ENCODE data around the gene RSKR.
"Not testable (repeated sequence)": the region's sequence is repeated elsewhere in the genome, so short reads cannot be mapped to it uniquely, and the experiment has no call there.

Gene RSKR

DNA sequence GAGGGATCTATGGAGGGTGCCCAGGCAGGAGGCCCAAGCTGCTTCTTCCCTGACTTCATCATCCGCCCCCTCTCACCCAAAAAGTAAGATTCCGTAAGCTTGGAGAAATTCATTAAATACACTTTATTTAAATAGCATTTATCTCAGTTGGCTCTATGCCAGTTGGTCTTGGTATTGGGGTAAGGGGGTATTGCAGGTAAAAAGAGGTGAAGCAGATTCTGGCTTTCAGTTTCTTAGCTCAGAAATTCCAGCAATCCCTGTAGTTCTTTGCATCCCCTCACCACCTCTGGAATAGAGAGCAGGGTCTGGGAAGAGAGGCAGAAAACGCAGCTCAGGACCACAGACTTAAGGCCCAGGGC is 36.5 kb downstream of the RSKR start:
- DNase-seq (ENCODE audit: low read depth): no peak

DNA sequence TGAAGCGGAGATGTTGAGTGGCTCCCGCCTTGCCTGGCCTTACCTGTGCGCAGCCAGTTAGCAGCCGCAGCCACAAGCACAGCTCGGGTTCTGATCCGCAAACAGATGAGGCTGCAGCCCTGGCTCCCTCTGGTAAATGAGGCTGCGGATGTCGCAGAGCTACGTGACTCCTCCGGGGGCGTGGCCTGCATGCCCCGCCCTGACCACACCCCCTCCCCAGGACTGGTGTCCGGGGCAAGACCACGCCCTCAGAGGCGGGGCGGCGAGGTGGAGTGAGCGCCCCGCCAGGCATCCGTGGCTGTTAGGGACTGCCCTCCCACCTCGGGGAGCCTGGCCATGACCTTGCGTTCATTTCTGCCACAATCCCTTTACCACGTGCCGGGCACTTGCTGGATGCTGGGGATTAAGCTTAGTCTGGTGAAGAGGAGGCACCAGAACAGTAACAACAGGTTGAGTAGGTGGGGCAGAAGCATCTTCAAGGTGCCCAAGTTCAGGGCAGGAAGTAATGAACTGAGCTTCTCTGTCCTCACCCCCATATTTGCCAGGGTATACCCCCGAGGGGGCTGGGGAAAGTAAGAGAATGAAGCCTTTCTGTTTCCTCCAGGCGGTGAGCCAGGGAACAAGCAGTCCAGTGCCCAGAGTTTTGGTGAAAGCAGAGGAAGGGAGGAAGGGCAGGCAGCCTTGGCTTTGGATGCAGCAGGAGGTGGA is 37.1 kb downstream of the RSKR start, which contains the start of gene ALDOC:
TSS of gene ALDOC (minus strand) at position 138 of the 708 bp plus-strand sequence. CDS start 1,363 bp downstream, outside the sequence.
- DNase-seq (ENCODE audit: low read depth): peak; percentile 89

DNA sequence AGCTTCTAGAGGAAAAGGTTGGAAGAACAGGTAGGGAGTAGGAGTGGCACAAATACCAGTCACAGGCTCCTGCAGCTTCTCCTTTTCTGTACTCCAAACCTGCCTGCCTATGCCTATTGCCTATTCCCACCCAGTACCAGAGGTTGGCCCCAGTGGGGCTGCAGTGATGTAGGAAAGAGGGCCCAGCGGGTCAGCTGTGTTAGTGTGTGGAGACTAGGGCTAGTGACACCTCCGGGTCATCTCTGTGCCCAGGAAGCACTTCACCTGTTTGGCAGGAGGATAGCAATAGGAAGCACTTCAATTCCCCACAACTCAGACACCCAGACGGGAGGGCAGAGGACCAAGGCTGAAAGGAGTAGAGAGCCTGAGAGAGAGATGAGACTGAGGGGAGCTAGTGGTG is 38.0 kb downstream of the RSKR start:
- DNase-seq (ENCODE audit: low read depth): not testable (repeated sequence)

DNA sequence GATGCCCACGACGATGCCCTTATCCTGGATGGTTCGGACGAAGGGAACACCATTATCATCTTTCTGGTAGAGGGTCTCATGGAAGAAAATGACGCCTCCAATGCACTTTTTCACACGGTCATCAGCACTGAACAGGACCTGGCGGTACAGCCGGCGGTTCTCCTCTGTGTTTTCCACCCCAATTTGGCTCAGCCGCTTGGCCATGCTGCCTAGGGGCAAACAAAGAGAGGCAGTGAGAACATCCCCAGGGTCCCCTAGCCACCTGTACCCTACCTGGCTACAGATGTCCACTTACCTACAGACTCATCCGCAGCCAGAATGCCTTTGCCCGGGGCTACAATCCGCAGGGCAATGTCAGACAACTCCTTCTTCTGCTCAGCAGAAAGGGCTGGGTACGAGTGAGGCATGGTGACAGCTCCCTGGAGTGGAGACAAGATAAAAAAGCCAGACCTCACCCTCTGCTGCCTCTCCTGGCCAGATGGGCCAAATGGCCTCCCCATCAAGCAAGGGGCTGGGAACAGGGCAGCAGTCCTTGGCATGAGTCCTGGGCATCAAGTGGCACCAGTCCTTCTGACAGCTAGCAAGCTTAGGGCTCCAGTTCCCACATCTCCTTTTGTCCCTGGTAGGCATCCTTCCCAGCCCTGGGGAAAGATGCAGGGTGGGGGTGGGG is 38.7 kb downstream of the RSKR start:
- DNase-seq (ENCODE audit: low read depth): no peak

DNA sequence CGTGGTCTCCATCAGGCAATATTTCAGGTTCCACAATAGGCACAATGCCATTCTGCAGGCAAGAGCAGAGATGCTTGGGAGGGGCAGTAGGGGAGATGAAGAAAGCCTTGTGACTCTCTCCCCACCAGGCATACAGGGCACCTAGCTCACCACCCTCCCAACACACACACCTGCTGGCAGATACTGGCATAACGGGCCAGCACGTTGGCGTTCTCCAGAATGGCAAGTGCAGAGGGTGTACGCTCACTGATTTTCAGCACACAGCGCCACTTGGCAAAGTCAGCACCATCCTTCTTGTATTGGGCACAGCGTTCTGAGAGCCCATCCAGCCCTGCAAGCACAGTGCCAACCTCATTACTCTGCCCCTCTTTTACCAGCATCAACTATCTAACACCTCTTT is 39.5 kb downstream of the RSKR start:
- no peak for DNase-seq (ENCODE audit: low read depth)

DNA sequence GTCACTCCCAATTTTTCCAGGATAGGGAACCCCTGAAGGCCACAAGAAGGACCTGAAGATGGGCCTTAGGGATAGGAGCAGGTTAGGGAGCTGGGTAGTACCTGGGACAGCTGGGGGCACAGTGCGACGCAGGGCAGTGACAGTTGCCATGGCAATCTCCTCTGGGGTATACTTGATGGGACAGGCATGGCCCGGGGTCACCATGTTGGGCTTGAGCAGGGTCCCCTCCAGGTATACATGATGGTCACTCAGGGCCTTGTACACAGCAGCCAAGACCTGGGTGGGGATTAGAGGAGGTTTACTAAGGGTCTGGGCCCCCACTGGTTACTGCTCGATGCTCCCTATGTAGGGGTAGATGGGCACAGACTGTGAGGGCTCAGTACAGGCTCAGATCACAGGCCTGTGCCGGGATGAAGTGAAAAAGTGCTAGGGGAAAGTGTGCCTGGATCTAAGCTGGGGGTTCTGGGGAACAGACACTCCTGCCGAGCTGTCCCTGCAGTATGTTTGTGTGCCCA is 40.0 kb downstream of the RSKR start:
- no peak for DNase-seq (ENCODE audit: low read depth)

DNA sequence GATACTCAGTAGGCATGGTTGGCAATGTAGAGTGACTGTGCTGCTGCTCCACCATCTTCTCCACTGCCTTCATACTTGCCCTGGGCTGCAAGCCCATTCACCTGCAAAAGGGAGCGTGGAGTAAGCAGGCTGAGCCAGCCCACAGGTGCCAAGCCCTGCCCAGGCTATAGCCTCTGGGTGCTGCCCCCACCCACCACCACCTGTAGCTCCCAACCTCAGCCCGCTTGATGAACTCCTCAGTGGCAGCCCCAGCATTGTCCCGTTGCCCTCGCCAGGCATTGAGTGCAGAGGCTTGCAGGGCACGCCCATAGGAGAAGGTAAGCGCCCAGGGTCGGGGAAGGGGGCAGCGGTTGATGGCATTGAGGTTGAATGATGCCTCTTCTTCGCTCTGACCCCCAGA is 40.5 kb downstream of the RSKR start:
- no peak for DNase-seq (ENCODE audit: low read depth)

DNA sequence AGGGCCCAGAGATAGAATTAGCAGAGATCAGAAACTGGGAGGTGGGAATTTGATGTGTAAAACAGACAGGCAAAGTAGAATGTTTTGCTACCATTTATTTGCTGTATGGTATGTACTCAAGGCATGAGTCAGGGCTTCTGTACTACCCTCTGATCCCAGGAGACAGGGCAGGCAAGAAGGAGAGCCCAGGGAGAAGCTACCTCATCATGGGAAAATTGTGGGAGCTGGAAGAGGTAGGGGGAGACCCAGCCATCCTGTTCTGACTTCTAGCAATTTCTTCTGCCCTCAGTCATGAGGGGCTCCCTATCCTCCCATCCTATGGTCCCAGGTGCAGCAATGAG is 41.0 kb downstream of the RSKR start:
- DNase-seq (ENCODE audit: low read depth): no peak

DNA sequence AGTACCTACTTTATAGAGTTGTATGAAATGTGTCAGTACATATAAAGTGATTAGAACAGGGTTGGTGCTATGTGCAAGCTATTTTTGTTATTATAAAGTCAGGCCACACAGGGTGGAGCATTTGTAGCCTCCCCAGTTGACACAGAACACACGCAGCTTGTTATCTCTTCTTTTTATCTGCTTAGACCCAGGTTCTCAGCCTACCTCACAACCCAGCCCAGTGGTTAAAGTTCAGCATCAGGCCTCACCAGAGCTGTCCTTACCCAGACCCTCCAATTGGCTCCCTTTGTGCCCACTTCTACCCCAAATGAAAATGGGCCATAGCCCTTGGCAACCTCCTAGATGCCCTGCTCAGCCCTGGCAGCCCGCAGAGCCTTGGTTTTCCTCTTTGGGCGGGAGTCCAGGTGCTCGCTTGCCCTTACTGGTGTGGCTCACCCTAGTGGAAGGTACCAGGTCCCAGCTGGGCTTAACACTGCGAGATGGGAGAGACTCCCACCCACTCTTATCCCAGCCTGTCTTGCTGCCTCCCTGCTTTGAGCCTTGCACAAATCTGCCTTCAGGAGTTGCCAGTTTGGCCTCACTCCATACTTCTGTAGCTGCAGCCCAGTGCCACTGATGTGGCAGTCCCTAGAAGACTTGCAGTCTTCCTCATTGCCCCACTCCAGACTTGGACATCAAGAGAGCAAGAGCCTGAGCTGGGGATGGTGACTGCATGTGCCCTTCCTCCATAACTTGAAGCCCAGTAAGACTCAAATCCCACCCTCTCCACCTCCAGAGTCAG is 41.5 kb downstream of the RSKR start:
- no peak for DNase-seq (ENCODE audit: low read depth)

DNA sequence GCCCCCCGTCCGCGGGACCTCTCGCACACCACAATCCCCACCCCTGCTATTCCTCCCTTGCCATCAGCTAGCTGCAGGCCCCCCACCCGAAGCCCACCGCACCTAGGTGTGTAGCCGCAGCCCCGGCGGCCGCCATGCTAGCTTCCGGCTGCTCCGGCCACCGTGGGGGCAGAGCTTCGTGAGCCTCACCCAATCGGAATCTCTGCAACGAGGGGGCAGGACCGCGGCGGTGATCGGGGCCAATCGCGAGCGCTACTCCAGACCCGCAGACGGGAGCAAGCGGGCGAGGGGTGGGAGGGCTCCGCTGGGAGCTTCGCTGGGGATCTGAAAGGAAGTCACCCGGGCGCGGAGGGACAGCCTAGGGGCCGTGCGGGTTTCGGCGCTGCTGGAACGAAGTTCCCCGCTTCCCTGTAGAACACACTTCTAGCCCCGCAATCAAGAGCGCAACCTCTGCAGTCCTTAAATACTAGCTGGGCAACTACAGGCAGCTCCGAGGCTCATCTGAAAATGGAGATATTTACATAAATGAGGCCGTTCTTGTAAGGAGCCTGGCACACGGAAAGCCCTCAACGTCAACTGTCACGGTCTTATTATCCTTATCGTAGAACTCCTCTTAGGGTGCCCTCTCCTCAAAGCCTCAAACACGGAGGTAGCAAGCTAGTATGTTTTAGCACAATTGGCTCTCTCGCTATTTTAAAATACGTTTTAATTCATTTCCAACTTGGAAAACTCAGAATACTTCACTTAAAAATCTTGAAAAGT is 42.4 kb downstream of the RSKR start, which contains the start of gene PIGS:
TSS of gene PIGS (minus strand) at position 164 of the 762 bp plus-strand sequence. CDS start at position 136, 28 bp downstream.
- peak; percentile 80 for DNase-seq (ENCODE audit: low read depth)

DNA sequence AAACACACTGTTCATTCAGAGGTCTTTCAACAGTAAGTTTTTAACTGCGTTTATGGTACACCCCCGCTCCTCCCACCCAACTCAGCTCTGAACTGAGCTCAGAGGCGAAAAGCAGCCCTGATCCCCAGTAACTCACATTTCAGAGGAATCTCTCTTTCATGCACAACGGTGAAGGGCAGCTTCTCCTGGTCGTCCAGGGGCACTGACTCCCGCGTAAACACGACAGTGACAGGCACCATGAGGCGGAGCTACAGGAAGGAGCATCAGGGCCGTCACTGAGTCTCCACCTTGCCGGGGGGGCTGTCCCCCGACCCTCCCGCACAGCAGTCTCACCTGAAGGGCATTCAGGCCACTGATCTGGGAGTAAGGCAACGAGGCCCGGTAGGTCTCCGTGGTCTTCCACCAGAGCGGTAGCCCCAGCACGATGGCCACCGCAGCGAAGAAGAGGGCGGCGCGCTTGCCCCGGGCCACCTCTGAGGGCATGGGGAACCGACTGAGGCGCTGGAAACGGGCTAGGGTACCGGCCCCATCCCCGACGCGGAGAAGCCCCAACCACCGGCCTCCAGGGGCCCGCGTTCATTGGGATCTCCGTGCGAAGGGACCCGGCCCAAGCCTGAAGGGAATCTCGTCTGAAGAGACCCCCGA is 43.1 kb downstream of the RSKR start:
- DNase-seq (ENCODE audit: low read depth): no peak

DNA sequence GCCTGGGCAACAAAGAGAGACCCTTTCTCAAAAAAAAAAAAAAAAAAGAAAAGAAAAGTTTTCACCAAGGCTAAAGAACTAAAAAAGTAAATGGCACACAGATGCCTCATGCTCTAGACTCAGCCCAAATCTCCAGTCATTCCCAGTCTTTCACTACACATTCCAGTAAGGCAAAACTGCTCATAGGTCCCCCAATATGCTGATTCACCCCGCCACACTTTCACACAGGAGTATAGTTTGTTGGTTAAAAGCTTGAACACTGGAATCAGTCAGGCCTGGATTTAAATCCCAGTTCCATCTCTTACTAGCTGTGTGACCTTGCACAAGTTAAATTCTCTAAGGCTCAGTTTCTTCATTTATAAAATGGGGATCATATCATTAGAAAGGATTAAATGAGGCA is 44.5 kb downstream of the RSKR start:
- DNase-seq (ENCODE audit: low read depth): no peak

DNA sequence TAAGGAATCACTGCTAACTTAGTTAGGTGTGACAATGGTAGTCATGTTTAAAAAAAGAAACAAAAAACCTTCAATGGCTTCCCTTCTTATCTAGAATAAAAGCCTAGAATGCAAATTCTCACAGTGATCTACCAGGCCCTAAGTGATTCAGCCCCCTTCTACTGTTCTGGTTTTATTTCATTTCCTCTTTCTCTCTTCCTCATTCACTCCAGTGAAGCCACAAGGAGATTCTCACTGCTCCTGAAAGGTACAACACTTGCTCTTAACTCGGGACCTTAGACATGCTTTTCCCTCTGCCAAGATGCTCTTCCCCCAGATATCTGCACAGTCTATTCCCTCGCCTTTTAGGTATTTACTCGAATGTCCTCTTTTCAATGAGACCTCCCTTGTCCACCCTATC is 46.4 kb downstream of the RSKR start:
- no peak for DNase-seq (ENCODE audit: low read depth)

DNA sequence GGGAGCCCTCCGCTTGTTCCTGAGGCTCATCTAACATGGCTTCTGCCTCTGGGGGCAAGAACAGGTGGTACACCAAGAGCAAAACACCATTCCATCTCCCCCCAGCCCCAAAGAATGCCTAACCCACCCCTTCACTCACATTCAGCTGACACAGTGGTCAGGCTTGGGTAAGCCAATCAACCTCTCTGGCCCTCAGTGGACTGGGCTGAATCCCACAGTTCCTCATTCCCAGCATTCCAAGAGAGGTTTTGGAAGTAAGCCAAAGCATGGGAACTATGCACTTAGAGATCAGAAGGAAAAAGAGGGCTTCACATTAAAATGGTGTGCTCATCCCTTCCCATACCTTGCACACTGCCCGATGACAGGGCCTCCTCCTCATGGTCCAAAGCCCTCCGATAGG is 50.5 kb downstream of the RSKR start:
- DNase-seq (ENCODE audit: low read depth): no peak

All from fibroblast of the conjunctiva (primary cell).